ENCODE measurements around the gene OLFML3. TPM values are rescaled to one million over a fixed set of nuclear protein-coding genes. Genes with fewer than 3 reads are reported as not detected.
A peak's percentile ranks its signal among the peaks of the same experiment; 100 is the strongest.

OLFML3 gene
- total RNA-seq, 4 donors from 2014 or later = 86.6 to 302 (median 122) TPM

- H3K9me3 ChIP-seq = no peaks in the 10 kb centered on the region
- H3K36me3 ChIP-seq = no peaks in the 10 kb centered on the region
- no peaks in the 10 kb centered on the region for H3K4me1 ChIP-seq
- no peak overlapping the region for H3K4me3 ChIP-seq
- intact Hi-C loops (cut with DNase I; ENCODE audit: low total_unique reads) = no loop called here
- no peak overlapping the region for H3K27ac ChIP-seq
- no peaks in the 10 kb centered on the region for H3K27me3 ChIP-seq
- DNase-seq = no peak
- TF ChIP-seq POLR2A (IDR thresholded peaks at IDR 0.05) (no peak), CTCF (IDR thresholded peaks at IDR 0.05) (no peak)
These were observed 15.9 kb upstream of the OLFML3 start for GRCh38 chr1:113963281-113963906.

- DNase-seq = peak in 1 of 2 donors; percentile 39
- no peaks in the 10 kb centered on the region for H3K36me3 ChIP-seq
- no peaks in the 10 kb centered on the region for H3K27me3 ChIP-seq
- H3K4me1 ChIP-seq = no peaks in the 10 kb centered on the region
- TF ChIP-seq POLR2A (IDR thresholded peaks at IDR 0.05) (no peak), CTCF (IDR thresholded peaks at IDR 0.05) (no peak)
- intact Hi-C loops (cut with DNase I; ENCODE audit: low total_unique reads) = no loop called here
- H3K27ac ChIP-seq = no peak overlapping the region
- H3K9me3 ChIP-seq = no peaks in the 10 kb centered on the region
- no peak overlapping the region for H3K4me3 ChIP-seq
These were observed 13.4 kb upstream of the OLFML3 start for GRCh38 chr1:113965703-113966412.

GRCh38 chr1:113972954-113973353 lies 6.3 kb upstream of the OLFML3 start:
- TF ChIP-seq CTCF (IDR thresholded peaks at IDR 0.05) (no peak), POLR2A (IDR thresholded peaks at IDR 0.05) (no peak)
- H3K4me1 ChIP-seq = peaks cover 0 to 10% of the 10 kb centered on the region in 2 donors
- H3K36me3 ChIP-seq = no peaks in the 10 kb centered on the region
- H3K4me3 ChIP-seq = no peak overlapping the region
- H3K27me3 ChIP-seq = no peaks in the 10 kb centered on the region
- intact Hi-C loops (cut with DNase I; ENCODE audit: low total_unique reads) = no loop called here
- no peaks in the 10 kb centered on the region for H3K9me3 ChIP-seq
- no peak overlapping the region for H3K27ac ChIP-seq
- no peak for DNase-seq

- Histone ChIP-seq H3K27me3 (no peaks in the 10 kb centered on the region), H3K36me3 (no peaks in the 10 kb centered on the region), H3K9me3 (no peaks in the 10 kb centered on the region), H3K27ac (peak overlapping the region; percentile 18 to 45), H3K4me3 (no peak overlapping the region), H3K4me1 (peaks cover 0 to 10% of the 10 kb centered on the region in 2 donors)
- DNase-seq = no peak
- intact Hi-C loops (cut with DNase I; ENCODE audit: low total_unique reads) = loop anchor here (5.0 kb wide), 1 partner anchor 307 kb away; no protein-coding TSS in a partner anchor
- no peak for TF ChIP-seq CTCF (IDR thresholded peaks at IDR 0.05)
These were observed 3.9 kb upstream of the OLFML3 start for GRCh38 chr1:113975211-113975895.

Measured in uterus (tissue), 4 donors.